Measurements from ENCODE around the gene GABARAPL2.
"Not testable (repeated sequence)": the region's sequence is repeated elsewhere in the genome, so short reads cannot be mapped to it uniquely, and the experiment has no call there.

The GABARAPL2 gene

GRCh38 chr16:75566040-75566757 is at the start of gene GABARAPL2:
Gene GABARAPL2, plus strand, starts transcription at chr16:75566379. Its CDS starts 108 bp downstream, at chr16:75566487.
- DNase-seq (ENCODE audit: low spot score), result peak; percentile 91

- DNase-seq (ENCODE audit: low spot score), result no peak
These were observed 47.0 kb upstream of the GABARAPL2 start for GRCh38 chr16:75519175-75519574.

GRCh38 chr16:75526032-75526790 is 40.0 kb upstream of the GABARAPL2 start:
- no peak for DNase-seq (ENCODE audit: low spot score)

GRCh38 chr16:75527825-75528299 is 38.3 kb upstream of the GABARAPL2 start:
- no peak for DNase-seq (ENCODE audit: low spot score)

GRCh38 chr16:75529056-75529905 is 36.9 kb upstream of the GABARAPL2 start:
- DNase-seq (ENCODE audit: low spot score), result no peak

GRCh38 chr16:75529959-75530358 is 36.2 kb upstream of the GABARAPL2 start:
- no peak for DNase-seq (ENCODE audit: low spot score)

GRCh38 chr16:75532142-75532765 is 33.9 kb upstream of the GABARAPL2 start:
- DNase-seq (ENCODE audit: low spot score), result no peak

GRCh38 chr16:75532791-75533190 is 33.4 kb upstream of the GABARAPL2 start:
- DNase-seq (ENCODE audit: low spot score), result no peak

GRCh38 chr16:75534560-75535205 is 31.5 kb upstream of the GABARAPL2 start:
- DNase-seq (ENCODE audit: low spot score), result no peak

- no peak for DNase-seq (ENCODE audit: low spot score)
These were observed 30.9 kb upstream of the GABARAPL2 start for GRCh38 chr16:75535211-75535843.

- no peak for DNase-seq (ENCODE audit: low spot score)
These were observed 30.3 kb upstream of the GABARAPL2 start, which contains the start of gene CHST5 for GRCh38 chr16:75535901-75536300. Gene CHST5, minus strand, starts transcription at chr16:75536108. Its CDS starts 5,724 bp downstream, at chr16:75530384.

- no peak for DNase-seq (ENCODE audit: low spot score)
These were observed 28.4 kb upstream of the GABARAPL2 start for GRCh38 chr16:75537776-75538175.

- not testable (repeated sequence) for DNase-seq (ENCODE audit: low spot score)
These were observed 27.2 kb upstream of the GABARAPL2 start for GRCh38 chr16:75538882-75539565.

GRCh38 chr16:75541236-75541635 is 24.9 kb upstream of the GABARAPL2 start:
- no peak for DNase-seq (ENCODE audit: low spot score)

GRCh38 chr16:75542462-75542861 is 23.7 kb upstream of the GABARAPL2 start:
- DNase-seq (ENCODE audit: low spot score), result not testable (repeated sequence)

GRCh38 chr16:75545879-75546278 is 20.3 kb upstream of the GABARAPL2 start:
- not testable (repeated sequence) for DNase-seq (ENCODE audit: low spot score)

- DNase-seq (ENCODE audit: low spot score), result no peak
These were observed 19.9 kb upstream of the GABARAPL2 start for GRCh38 chr16:75546293-75546692.

- DNase-seq (ENCODE audit: low spot score), result not testable (repeated sequence)
These were observed 17.7 kb upstream of the GABARAPL2 start for GRCh38 chr16:75548456-75548855.

GRCh38 chr16:75550211-75550662 is 15.9 kb upstream of the GABARAPL2 start:
- peak; percentile 72 for DNase-seq (ENCODE audit: low spot score)

- no peak for DNase-seq (ENCODE audit: low spot score)
These were observed 13.2 kb upstream of the GABARAPL2 start for GRCh38 chr16:75552951-75553350.
